GM18498 (cell line): ENCODE measurements around the gene DUSP11.
"Not testable (repeated sequence)": the region's sequence is repeated elsewhere in the genome, so short reads cannot be mapped to it uniquely, and the experiment has no call there.

Source experiments
- ATAC-seq: cut with Tn5 transposase; IDR thresholded peaks from one replicate; pipeline ENCODE4 v1.9.1; 2021; ENCODE audit warnings: mild to moderate bottlenecking, moderate library complexity; ENCODE audit not compliant: unreplicated experiment

Gene DUSP11

GRCh38 chr2:73718851-73719621, 60.9 kb downstream of the DUSP11 start:
- ATAC-seq: no peak

- no peak for ATAC-seq
Measured at GRCh38 chr2:73718421-73718820, 61.5 kb downstream of the DUSP11 start.

GRCh38 chr2:73717695-73718094, 62.2 kb downstream of the DUSP11 start:
- not testable (repeated sequence) for ATAC-seq

GRCh38 chr2:73717251-73717606, 62.7 kb downstream of the DUSP11 start:
- ATAC-seq: no peak

GRCh38 chr2:73716543-73717250, 63.2 kb downstream of the DUSP11 start:
- no peak for ATAC-seq

- ATAC-seq: no peak
Measured at GRCh38 chr2:73714091-73714490, 65.8 kb downstream of the DUSP11 start.
